ENCODE results near the gene CHPT1.
"Not testable (repeated sequence)": the region's sequence is repeated elsewhere in the genome, so short reads cannot be mapped to it uniquely, and the experiment has no call there.

Gene CHPT1

DNA sequence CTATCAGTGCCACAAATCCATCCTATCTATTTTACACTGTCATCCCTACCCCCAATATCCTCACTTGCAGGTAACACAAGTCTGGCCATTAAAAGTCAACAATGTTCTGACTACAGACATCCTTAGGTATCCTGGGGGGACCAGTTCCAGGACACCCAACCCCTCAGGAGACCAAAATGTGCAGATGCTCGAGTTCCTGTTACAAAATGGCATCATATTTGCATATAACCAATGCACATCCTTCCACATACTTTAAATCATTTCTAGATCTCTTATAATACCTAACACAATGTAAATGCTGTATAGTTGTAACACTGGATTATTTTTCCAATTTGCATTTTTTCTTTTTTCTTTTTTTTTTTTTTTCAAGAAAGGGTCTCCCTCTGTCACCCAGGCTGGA, 34.9 kb downstream of the CHPT1 start:
- H3K9ac ChIP-seq (ENCODE audit: low read depth, low read length): no peak overlapping the region
- H3K36me3 ChIP-seq (ENCODE audit: insufficient read depth, low read depth, low read length): peaks cover 6% of the 10 kb centered on the region; the same call in 1 of the 2 replicates
- H3K27me3 ChIP-seq (ENCODE audit: insufficient read depth, low read length): no peaks in the 10 kb centered on the region
- H3K4me1 ChIP-seq (ENCODE audit: insufficient read depth, low read length): no peaks in the 10 kb centered on the region
- no peak overlapping the region for H3K27ac ChIP-seq (ENCODE audit: low read length)
- H3K4me3 ChIP-seq (ENCODE audit: low read length): no peak overlapping the region
- no peaks in the 10 kb centered on the region for H3K9me3 ChIP-seq (ENCODE audit: insufficient read depth, low read depth, low read length)

DNA sequence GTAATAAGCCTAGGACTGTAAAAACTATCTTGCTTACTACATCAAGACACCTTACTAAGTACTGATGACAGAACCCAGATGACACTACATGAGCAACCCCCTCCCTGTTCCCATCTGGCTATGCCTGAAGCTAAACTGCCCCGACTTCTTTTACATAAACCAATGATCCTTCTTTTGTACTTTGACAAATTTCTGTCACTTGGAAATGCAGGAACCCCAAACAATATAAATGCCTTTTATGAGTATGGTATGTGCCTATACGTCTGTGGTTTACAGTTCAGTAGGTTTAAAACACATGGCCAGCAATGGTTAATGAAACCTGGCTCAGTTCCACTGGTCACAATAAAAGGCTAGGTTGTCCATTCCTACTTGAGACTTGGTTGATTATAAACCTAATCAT, 35.7 kb downstream of the CHPT1 start:
- H3K27ac ChIP-seq (ENCODE audit: low read length): no peak overlapping the region
- no peak overlapping the region for H3K4me3 ChIP-seq (ENCODE audit: low read length)
- no peak overlapping the region for H3K9ac ChIP-seq (ENCODE audit: low read depth, low read length)
- H3K27me3 ChIP-seq (ENCODE audit: insufficient read depth, low read length): no peaks in the 10 kb centered on the region
- H3K4me1 ChIP-seq (ENCODE audit: insufficient read depth, low read length): no peaks in the 10 kb centered on the region
- no peaks in the 10 kb centered on the region for H3K9me3 ChIP-seq (ENCODE audit: insufficient read depth, low read depth, low read length)
- H3K36me3 ChIP-seq (ENCODE audit: insufficient read depth, low read depth, low read length): peaks cover 6% of the 10 kb centered on the region; the same call in 1 of the 2 replicates

DNA sequence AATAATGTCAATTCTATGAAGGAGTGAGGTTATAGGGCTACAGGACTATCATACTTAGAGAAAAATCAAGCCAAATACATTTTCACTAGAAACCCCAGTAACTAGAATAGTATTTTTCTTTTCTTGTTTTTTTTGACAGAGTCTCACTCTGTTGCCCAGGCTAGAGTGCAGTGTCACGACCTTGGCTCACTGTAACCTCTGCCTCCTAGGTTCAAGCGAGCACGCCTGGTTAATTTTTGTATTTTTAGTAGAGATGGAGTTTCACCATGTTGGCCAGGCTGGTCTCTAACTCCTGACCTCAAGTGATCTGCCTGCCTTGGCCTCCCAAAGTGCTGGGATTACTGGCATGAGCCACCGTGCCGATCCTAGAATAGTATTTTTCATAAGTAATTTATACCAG, 37.0 kb downstream of the CHPT1 start:
- not testable (repeated sequence) for H3K4me1 ChIP-seq (ENCODE audit: insufficient read depth, low read length); H3K9me3 ChIP-seq (ENCODE audit: insufficient read depth, low read depth, low read length); H3K27ac ChIP-seq (ENCODE audit: low read length); H3K36me3 ChIP-seq (ENCODE audit: insufficient read depth, low read depth, low read length); H3K4me3 ChIP-seq (ENCODE audit: low read length); H3K27me3 ChIP-seq (ENCODE audit: insufficient read depth, low read length); H3K9ac ChIP-seq (ENCODE audit: low read depth, low read length)

DNA sequence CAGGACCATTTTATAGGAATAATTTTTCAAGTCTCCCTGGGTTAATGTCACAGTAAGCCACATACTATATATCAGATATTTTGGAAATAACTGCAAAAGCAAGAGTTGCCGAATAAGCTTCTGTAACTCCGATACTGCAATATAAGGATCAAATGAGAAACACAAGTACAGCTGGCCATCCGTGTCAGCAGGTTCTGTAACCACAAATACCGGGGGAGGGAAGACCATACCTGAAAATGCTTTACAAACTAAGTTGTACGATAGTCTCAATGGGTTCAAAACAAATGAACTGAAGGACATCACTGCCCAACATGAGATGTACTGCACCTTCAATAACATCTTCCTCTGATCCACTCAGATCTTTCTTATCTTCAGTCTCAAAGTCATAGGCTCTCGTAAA, 40.0 kb downstream of the CHPT1 start:
- no peaks in the 10 kb centered on the region for H3K36me3 ChIP-seq (ENCODE audit: insufficient read depth, low read depth, low read length)
- no peak overlapping the region for H3K9ac ChIP-seq (ENCODE audit: low read depth, low read length)
- no peak overlapping the region for H3K27ac ChIP-seq (ENCODE audit: low read length)
- H3K4me1 ChIP-seq (ENCODE audit: insufficient read depth, low read length): no peaks in the 10 kb centered on the region
- H3K4me3 ChIP-seq (ENCODE audit: low read length): no peak overlapping the region
- no peaks in the 10 kb centered on the region for H3K9me3 ChIP-seq (ENCODE audit: insufficient read depth, low read depth, low read length)
- H3K27me3 ChIP-seq (ENCODE audit: insufficient read depth, low read length): no peaks in the 10 kb centered on the region

- Histone ChIP-seq H3K4me3 (ENCODE audit: low read length) (no peak within 1 kb of the TSS), H3K4me1 (ENCODE audit: insufficient read depth, low read length) (no peaks in the 10 kb centered on the region), H3K36me3 (ENCODE audit: insufficient read depth, low read depth, low read length) (peaks cover 9% of the 10 kb centered on the region), H3K9ac (ENCODE audit: low read depth, low read length) (no peak within 1 kb of the TSS), H3K9me3 (ENCODE audit: insufficient read depth, low read depth, low read length) (no peaks in the 10 kb centered on the region), H3K27ac (ENCODE audit: low read length) (no peak within 1 kb of the TSS), H3K27me3 (ENCODE audit: insufficient read depth, low read length) (no peaks in the 10 kb centered on the region)
Measured at GRCh38 chr12:101738920-101739665, 41.7 kb downstream of the CHPT1 start, which contains the start of gene SYCP3. SYCP3 (minus strand) TSS chr12:101739462; CDS start chr12:101737935, 1,527 bp downstream.

- no peak overlapping the region for H3K9ac ChIP-seq (ENCODE audit: low read depth, low read length)
- no peaks in the 10 kb centered on the region for H3K4me1 ChIP-seq (ENCODE audit: insufficient read depth, low read length)
- H3K27ac ChIP-seq (ENCODE audit: low read length): no peak overlapping the region
- H3K36me3 ChIP-seq (ENCODE audit: insufficient read depth, low read depth, low read length): peaks cover 24% of the 10 kb centered on the region
- no peaks in the 10 kb centered on the region for H3K27me3 ChIP-seq (ENCODE audit: insufficient read depth, low read length)
- no peaks in the 10 kb centered on the region for H3K9me3 ChIP-seq (ENCODE audit: insufficient read depth, low read depth, low read length)
- H3K4me3 ChIP-seq (ENCODE audit: low read length): no peak overlapping the region
Measured at GRCh38 chr12:101740566-101740965, 43.1 kb downstream of the CHPT1 start.

- H3K9ac ChIP-seq (ENCODE audit: low read depth, low read length): no peak overlapping the region
- H3K4me1 ChIP-seq (ENCODE audit: insufficient read depth, low read length): no peaks in the 10 kb centered on the region
- no peaks in the 10 kb centered on the region for H3K9me3 ChIP-seq (ENCODE audit: insufficient read depth, low read depth, low read length)
- H3K36me3 ChIP-seq (ENCODE audit: insufficient read depth, low read depth, low read length): peaks cover 27% of the 10 kb centered on the region
- H3K27ac ChIP-seq (ENCODE audit: low read length): no peak overlapping the region
- H3K4me3 ChIP-seq (ENCODE audit: low read length): no peak overlapping the region
- H3K27me3 ChIP-seq (ENCODE audit: insufficient read depth, low read length): no peaks in the 10 kb centered on the region
Measured at GRCh38 chr12:101740980-101741379, 43.5 kb downstream of the CHPT1 start.

- Histone ChIP-seq H3K4me3 (ENCODE audit: low read length) (no peak overlapping the region), H3K4me1 (ENCODE audit: insufficient read depth, low read length) (no peaks in the 10 kb centered on the region), H3K9me3 (ENCODE audit: insufficient read depth, low read depth, low read length) (no peaks in the 10 kb centered on the region), H3K36me3 (ENCODE audit: insufficient read depth, low read depth, low read length) (peaks cover 49% of the 10 kb centered on the region), H3K27ac (ENCODE audit: low read length) (no peak overlapping the region), H3K9ac (ENCODE audit: low read depth, low read length) (no peak overlapping the region), H3K27me3 (ENCODE audit: insufficient read depth, low read length) (no peaks in the 10 kb centered on the region)
Measured at GRCh38 chr12:101743242-101743641, 45.8 kb downstream of the CHPT1 start.

DNA sequence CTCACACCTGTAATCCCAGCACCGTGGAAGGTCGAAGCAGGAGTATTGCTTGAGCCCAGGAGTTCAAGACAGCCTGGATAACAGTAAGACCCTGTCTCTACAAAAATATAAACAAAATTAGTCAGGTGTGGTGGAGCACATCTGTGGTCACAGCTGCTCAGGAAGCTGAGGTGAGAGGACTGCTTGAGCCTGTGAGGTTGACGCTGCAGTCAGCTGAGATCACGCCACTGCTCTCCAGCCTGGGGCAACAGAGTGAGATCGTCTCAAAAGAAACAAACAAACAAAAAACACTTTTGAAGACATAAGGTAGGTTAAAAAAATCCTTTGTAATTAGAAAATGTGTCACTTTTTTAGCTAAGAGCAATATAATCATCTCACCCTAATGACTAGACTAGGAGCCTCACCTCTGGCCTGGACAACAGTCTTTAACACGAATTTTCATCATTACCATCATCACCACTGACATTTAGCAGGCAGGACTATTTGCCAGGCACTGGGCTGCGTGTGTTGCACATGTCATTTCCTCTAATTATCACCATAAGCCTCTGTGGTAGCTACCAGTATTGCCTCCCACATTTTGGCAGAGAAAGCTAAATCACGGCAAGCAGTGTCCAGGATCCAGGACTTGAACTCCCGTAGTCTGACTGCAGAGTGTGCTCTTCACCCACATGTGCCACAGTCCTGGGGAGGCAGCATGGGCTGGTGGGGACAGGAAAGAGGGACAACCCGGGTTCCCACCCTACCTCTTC, 46.5 kb downstream of the CHPT1 start:
- H3K4me3 ChIP-seq (ENCODE audit: low read length): no peak overlapping the region
- no peaks in the 10 kb centered on the region for H3K27me3 ChIP-seq (ENCODE audit: insufficient read depth, low read length)
- peaks cover 55% of the 10 kb centered on the region for H3K36me3 ChIP-seq (ENCODE audit: insufficient read depth, low read depth, low read length)
- no peak overlapping the region for H3K9ac ChIP-seq (ENCODE audit: low read depth, low read length)
- no peaks in the 10 kb centered on the region for H3K9me3 ChIP-seq (ENCODE audit: insufficient read depth, low read depth, low read length)
- H3K4me1 ChIP-seq (ENCODE audit: insufficient read depth, low read length): no peaks in the 10 kb centered on the region
- H3K27ac ChIP-seq (ENCODE audit: low read length): no peak overlapping the region

DNA sequence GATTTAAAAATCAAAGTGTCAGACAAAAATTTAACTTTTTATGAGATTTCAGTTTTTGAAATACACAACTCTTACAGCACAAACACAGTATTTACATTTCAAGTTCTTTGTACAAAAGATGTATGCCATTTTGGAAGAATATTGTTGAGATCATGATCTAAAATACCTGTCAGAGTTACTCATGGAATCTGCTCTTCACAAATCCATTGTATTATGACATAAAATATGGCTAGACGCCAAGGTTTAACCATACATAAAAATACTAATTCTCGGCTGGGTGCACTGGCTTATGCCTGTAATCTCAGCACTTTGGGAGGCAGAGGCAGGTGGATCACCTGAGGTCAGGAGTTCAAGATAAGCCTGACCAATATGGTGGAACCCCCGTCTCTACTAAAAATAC, 48.0 kb downstream of the CHPT1 start:
- Histone ChIP-seq H3K4me3 (ENCODE audit: low read length) (no peak overlapping the region), H3K9me3 (ENCODE audit: insufficient read depth, low read depth, low read length) (no peaks in the 10 kb centered on the region), H3K27me3 (ENCODE audit: insufficient read depth, low read length) (no peaks in the 10 kb centered on the region), H3K4me1 (ENCODE audit: insufficient read depth, low read length) (peaks cover 3% of the 10 kb centered on the region), H3K36me3 (ENCODE audit: insufficient read depth, low read depth, low read length) (peaks cover 70% of the 10 kb centered on the region), H3K27ac (ENCODE audit: low read length) (no peak overlapping the region), H3K9ac (ENCODE audit: low read depth, low read length) (no peak overlapping the region)

DNA sequence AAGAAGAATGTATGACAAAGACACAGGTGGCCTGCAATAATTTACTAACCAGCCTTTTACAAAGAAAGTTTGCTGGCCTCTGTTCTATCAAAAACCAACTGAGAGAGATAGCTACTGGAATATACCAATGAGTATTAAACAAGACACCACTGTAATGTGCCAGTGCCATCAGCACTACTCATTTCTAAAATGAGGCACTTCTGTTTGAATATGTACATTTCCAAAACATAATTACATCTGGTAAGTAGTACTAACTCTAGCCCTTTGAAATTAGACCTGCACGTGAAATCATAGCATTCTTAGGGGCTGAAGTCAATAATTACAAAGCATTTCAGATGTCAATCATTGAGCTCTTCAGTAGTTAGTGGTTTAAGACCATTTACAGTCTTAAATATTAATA, 48.8 kb downstream of the CHPT1 start:
- H3K9ac ChIP-seq (ENCODE audit: low read depth, low read length): no peak overlapping the region
- H3K27ac ChIP-seq (ENCODE audit: low read length): no peak overlapping the region
- no peaks in the 10 kb centered on the region for H3K27me3 ChIP-seq (ENCODE audit: insufficient read depth, low read length)
- H3K4me1 ChIP-seq (ENCODE audit: insufficient read depth, low read length): peaks cover 7% of the 10 kb centered on the region
- H3K36me3 ChIP-seq (ENCODE audit: insufficient read depth, low read depth, low read length): peaks cover 77% of the 10 kb centered on the region
- no peaks in the 10 kb centered on the region for H3K9me3 ChIP-seq (ENCODE audit: insufficient read depth, low read depth, low read length)
- no peak overlapping the region for H3K4me3 ChIP-seq (ENCODE audit: low read length)

DNA sequence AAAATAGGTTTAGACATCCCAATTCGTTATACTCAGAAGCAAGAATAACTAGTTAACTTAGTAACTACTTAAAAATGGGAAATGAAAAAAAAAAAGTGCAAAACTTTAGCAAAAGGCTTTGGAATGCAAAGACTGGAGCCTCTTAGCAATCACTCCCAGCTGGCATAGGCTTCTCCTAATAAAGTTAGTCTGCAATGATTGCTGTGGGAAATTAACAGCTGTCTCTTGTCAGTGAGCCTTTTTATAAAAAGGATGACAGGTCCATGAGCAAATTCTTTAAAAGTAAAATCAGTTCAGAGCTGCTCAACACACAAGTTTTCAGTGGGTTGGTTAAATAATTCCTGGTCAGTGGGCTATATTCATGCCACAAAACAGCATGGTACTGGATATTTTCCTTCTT, 49.2 kb downstream of the CHPT1 start:
- Histone ChIP-seq H3K9me3 (ENCODE audit: insufficient read depth, low read depth, low read length) (no peaks in the 10 kb centered on the region), H3K36me3 (ENCODE audit: insufficient read depth, low read depth, low read length) (peaks cover 81% of the 10 kb centered on the region), H3K9ac (ENCODE audit: low read depth, low read length) (no peak overlapping the region), H3K4me3 (ENCODE audit: low read length) (no peak overlapping the region), H3K4me1 (ENCODE audit: insufficient read depth, low read length) (peaks cover 7% of the 10 kb centered on the region), H3K27me3 (ENCODE audit: insufficient read depth, low read length) (no peaks in the 10 kb centered on the region), H3K27ac (ENCODE audit: low read length) (no peak overlapping the region)
